Kidney (tissue), 14 donors: Measurements from ENCODE around the gene CD72. TPM values are rescaled to one million over a fixed set of nuclear protein-coding genes. Genes with fewer than 3 reads are reported as not detected.
A peak's percentile ranks its signal among the peaks of the same experiment; 100 is the strongest.

ENCODE experiments used
- DNase-seq, 5 donors: peaks; one replicate each; pipeline ENCODE4 v3.0.0-alpha.2; 2013 to 2020
- FAIRE-seq: peaks from 2 replicates; lab custom pipeline; 2012; peaks lifted over from hg19 to GRCh38; lab: Jason Lieb, UNC
- H3K27ac ChIP-seq, 2 donors: one replicate each; pipeline ENCODE4 v1.7.0; 2013; ENCODE audit warnings: low read depth in 2 of 2, low read length in 2 of 2, inconsistent platforms in 1 of 2
- H3K27me3 ChIP-seq: one replicate; pipeline ENCODE4 v1.7.1; 2013; ENCODE audit warnings: low read length, inconsistent platforms; ENCODE audit not compliant: control insufficient read depth, insufficient read depth
- H3K36me3 ChIP-seq, 3 donors: one replicate each; pipeline versions ENCODE4 v1.7.0 to v1.7.1; 2013; ENCODE audit warnings: low read length in 3 of 3, control low read depth in 1 of 3, inconsistent platforms in 1 of 3; ENCODE audit not compliant: insufficient read depth in 3 of 3, control insufficient read depth in 2 of 3
- H3K4me1 ChIP-seq, 3 donors: one replicate each; pipeline versions ENCODE4 v1.7.0 to v1.7.1; 2013; ENCODE audit warnings: low read length in 3 of 3, inconsistent platforms in 1 of 3, low read depth in 1 of 3; ENCODE audit not compliant: control insufficient read depth in 2 of 3, insufficient read depth in 2 of 3
- H3K4me3 ChIP-seq, 3 donors: one replicate each; pipeline versions ENCODE4 v1.7.0 to v1.8.1; 2013; ENCODE audit warnings: low read length in 3 of 3, control low read depth in 1 of 3, inconsistent platforms in 1 of 3
- H3K9ac ChIP-seq, 3 donors: one replicate each; pipeline versions ENCODE4 v1.7.0 to v1.7.1; 2013; ENCODE audit warnings: low read length in 3 of 3, control low read depth in 1 of 3, inconsistent platforms in 1 of 3
- H3K9me3 ChIP-seq, 3 donors: one replicate each; pipeline versions ENCODE4 v1.7.0 to v1.7.1; 2013; ENCODE audit warnings: low read length in 3 of 3, control low read depth in 1 of 3, inconsistent platforms in 1 of 3; ENCODE audit not compliant: control insufficient read depth in 2 of 3, insufficient read depth in 1 of 3
- intact Hi-C: fragments of 100-400 bp; cut with DNase I; formaldehyde crosslinking; loops from one replicate; pipeline ENCODE4 v1.11.1; 2022
- polyA plus RNA-seq: library from polyadenylated mRNA; stranded (reverse); fragments of 350-450 nt; fragmentation: Illumina TruSeq; extraction: RNeasy Lipid Tissue Mini Kit (QIAGEN cat#74804); gene quantifications from one replicate; pipeline ENCODE4 v1.2.3, GENCODE V29; 2014; ENCODE audit warnings: low read depth, low replicate concordance; ENCODE audit not compliant: insufficient read depth
- total RNA-seq: library from RNA; stranded (reverse); fragmentation: NEBNext Ultra II Directional; extraction: Animal tissue kit (Norgen Biotek cat#: 25700); gene quantifications from one replicate; pipeline ENCODE4 v1.2.1, GENCODE V29; 2021
- TF ChIP-seq, protein P1 (sequence below): IDR thresholded peaks from 3 replicates; pipeline ENCODE4 v1.5.1; 2012; ENCODE audit warnings: mild to moderate bottlenecking, moderate library complexity, borderline replicate concordance; ENCODE audit not compliant: insufficient read depth; ENCODE audit errors: extremely low read depth
- donor health status: control.
- donor health status: control.
- donor health status: control.
- donor health status: control.
- donor health status: control.
- donor health status: DM: yes; HTN: yes; CAD: no.
- donor health status: Normal renal cell carcinoma (clear cell type).

CD72 gene
- total and polyA plus RNA-seq, 2 donors from 2014 or later, result 2.3 to 7.1 TPM

- intact Hi-C loops, result no loop called here
- H3K27me3 ChIP-seq, result peaks cover 5% of the 10 kb centered on the region
- H3K9me3 ChIP-seq, result no peaks in the 10 kb centered on the region
- no peak overlapping the region for H3K9ac ChIP-seq
- FAIRE-seq (no peak), DNase-seq (peak in 1 of 5 donors; percentile 32)
- TF ChIP-seq, protein P1, sequence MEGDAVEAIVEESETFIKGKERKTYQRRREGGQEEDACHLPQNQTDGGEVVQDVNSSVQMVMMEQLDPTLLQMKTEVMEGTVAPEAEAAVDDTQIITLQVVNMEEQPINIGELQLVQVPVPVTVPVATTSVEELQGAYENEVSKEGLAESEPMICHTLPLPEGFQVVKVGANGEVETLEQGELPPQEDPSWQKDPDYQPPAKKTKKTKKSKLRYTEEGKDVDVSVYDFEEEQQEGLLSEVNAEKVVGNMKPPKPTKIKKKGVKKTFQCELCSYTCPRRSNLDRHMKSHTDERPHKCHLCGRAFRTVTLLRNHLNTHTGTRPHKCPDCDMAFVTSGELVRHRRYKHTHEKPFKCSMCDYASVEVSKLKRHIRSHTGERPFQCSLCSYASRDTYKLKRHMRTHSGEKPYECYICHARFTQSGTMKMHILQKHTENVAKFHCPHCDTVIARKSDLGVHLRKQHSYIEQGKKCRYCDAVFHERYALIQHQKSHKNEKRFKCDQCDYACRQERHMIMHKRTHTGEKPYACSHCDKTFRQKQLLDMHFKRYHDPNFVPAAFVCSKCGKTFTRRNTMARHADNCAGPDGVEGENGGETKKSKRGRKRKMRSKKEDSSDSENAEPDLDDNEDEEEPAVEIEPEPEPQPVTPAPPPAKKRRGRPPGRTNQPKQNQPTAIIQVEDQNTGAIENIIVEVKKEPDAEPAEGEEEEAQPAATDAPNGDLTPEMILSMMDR, result no peak
- H3K27ac ChIP-seq, result no peak overlapping the region
- H3K4me3 ChIP-seq, result no peak overlapping the region
- H3K36me3 ChIP-seq, result no peaks in the 10 kb centered on the region
- H3K4me1 ChIP-seq, result peaks cover 0 to 10% (median 0%) of the 10 kb centered on the region in 3 donors
Measured at GRCh38 chr9:35618854-35619799, 914 bp upstream of the CD72 start.

DNA sequence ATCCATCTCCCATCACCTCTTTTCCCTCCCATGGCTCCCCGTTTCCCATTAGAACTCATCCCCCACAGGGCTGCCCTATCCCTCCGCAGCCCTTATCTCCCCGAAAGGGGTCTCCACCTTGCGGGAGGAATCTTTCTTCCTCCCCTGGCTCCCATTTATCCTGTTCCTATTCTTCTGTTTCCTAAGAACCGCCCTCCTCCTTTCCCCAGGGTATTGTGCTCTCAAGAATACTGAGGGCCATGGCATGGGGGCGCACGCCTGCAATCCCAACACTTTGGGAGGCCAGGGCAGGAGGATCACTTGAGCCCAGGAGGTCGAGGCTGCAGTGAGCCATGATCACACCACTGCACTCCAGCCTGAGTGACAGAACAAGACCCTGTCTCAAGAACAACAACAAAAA lies 665 bp downstream of the CD72 start:
- Histone ChIP-seq H3K27ac (no peak overlapping the region), H3K27me3 (peaks cover 5% of the 10 kb centered on the region), H3K4me1 (peaks cover 0 to 10% (median 0%) of the 10 kb centered on the region in 3 donors), H3K4me3 (peak overlapping the region in 2 of 3 donors; percentile 58 to 61), H3K9me3 (no peaks in the 10 kb centered on the region), H3K36me3 (no peaks in the 10 kb centered on the region), H3K9ac (peak overlapping the region in 1 of 3 donors; percentile 51)
- TF ChIP-seq, protein P1, result no peak
- intact Hi-C loops, result no loop called here
- DNase-seq (no peak), FAIRE-seq (no peak)

GRCh38 chr9:35616681-35617459 lies 1.3 kb downstream of the CD72 start:
- peak overlapping the region; percentile 37 to 61 (median 58) for H3K4me3 ChIP-seq
- peak overlapping the region in 2 of 3 donors; percentile 42 to 51 for H3K9ac ChIP-seq
- H3K27ac ChIP-seq, result no peak overlapping the region
- FAIRE-seq (no peak), DNase-seq (peak; percentile 70 to 91 (median 82))
- intact Hi-C loops, result no loop called here
- no peaks in the 10 kb centered on the region for H3K9me3 ChIP-seq
- H3K27me3 ChIP-seq, result peaks cover 5% of the 10 kb centered on the region
- H3K36me3 ChIP-seq, result no peaks in the 10 kb centered on the region
- TF ChIP-seq, protein P1, result no peak
- H3K4me1 ChIP-seq, result peaks cover 0 to 10% (median 0%) of the 10 kb centered on the region in 3 donors
